ENCODE measurements around the gene CDK14.

GRCh38 chr7:91157579-91158320 is 561.6 kb downstream of the CDK14 start:
- no peak for TF ChIP-seq CTCF (IDR thresholded peaks at IDR 0.05)
- no peak for TF ChIP-seq POLR2A (IDR thresholded peaks at IDR 0.05)
